ENCODE measurements around the gene TMEM171.

The TMEM171 gene

GRCh38 chr5:73115399-73116051 lies 4.8 kb upstream of the TMEM171 start:
- H3K4me2 ChIP-seq = no peak overlapping the region
- no peak for TF ChIP-seq CTCF (conservative IDR thresholded peaks at IDR 0.05; ENCODE audit: low read depth, low read length)
- H2AFZ ChIP-seq (ENCODE audit: low read depth) = no peak overlapping the region
- no peaks in the 10 kb centered on the region for H4K20me1 ChIP-seq (ENCODE audit: insufficient read depth)
- H3K79me2 ChIP-seq (ENCODE audit: insufficient read depth, low read depth) = no peaks in the 10 kb centered on the region
- H3K4me1 ChIP-seq (ENCODE audit: low read depth, poor library complexity, severe bottlenecking) = no peaks in the 10 kb centered on the region
- no peaks in the 10 kb centered on the region for H3K36me3 ChIP-seq (ENCODE audit: insufficient read depth)
- no peak overlapping the region for H3K9ac ChIP-seq
- H3K27ac ChIP-seq = no peak overlapping the region
- H3K4me3 ChIP-seq (IDR thresholded peaks at IDR 0.05; ENCODE audit: insufficient read depth, low read depth, low read length) = no peak overlapping the region
- no peaks in the 10 kb centered on the region for H3K27me3 ChIP-seq (ENCODE audit: insufficient read depth, low read depth)

GRCh38 chr5:73116506-73116905 lies 3.9 kb upstream of the TMEM171 start:
- Histone ChIP-seq H3K36me3 (ENCODE audit: insufficient read depth) (no peaks in the 10 kb centered on the region), H3K4me2 (no peak overlapping the region), H3K27me3 (ENCODE audit: insufficient read depth, low read depth) (no peaks in the 10 kb centered on the region), H3K4me3 (IDR thresholded peaks at IDR 0.05; ENCODE audit: insufficient read depth, low read depth, low read length) (no peak overlapping the region), H3K4me1 (ENCODE audit: low read depth, poor library complexity, severe bottlenecking) (peaks cover 3% of the 10 kb centered on the region), H3K27ac (no peak overlapping the region), H3K9ac (no peak overlapping the region), H2AFZ (ENCODE audit: low read depth) (no peak overlapping the region), H3K79me2 (ENCODE audit: insufficient read depth, low read depth) (no peaks in the 10 kb centered on the region), H4K20me1 (ENCODE audit: insufficient read depth) (no peaks in the 10 kb centered on the region)
- no peak for TF ChIP-seq CTCF (conservative IDR thresholded peaks at IDR 0.05; ENCODE audit: low read depth, low read length)

- no peak overlapping the region for H3K4me3 ChIP-seq (IDR thresholded peaks at IDR 0.05; ENCODE audit: insufficient read depth, low read depth, low read length)
Measured at GRCh38 chr5:73117088-73117740, 3.2 kb upstream of the TMEM171 start.

GRCh38 chr5:73118391-73118973 lies 1.9 kb upstream of the TMEM171 start:
- H4K20me1 ChIP-seq (ENCODE audit: insufficient read depth) = no peaks in the 10 kb centered on the region
- no peak for TF ChIP-seq CTCF (conservative IDR thresholded peaks at IDR 0.05; ENCODE audit: low read depth, low read length)
- H3K4me3 ChIP-seq (IDR thresholded peaks at IDR 0.05; ENCODE audit: insufficient read depth, low read depth, low read length) = no peak overlapping the region
- no peak overlapping the region for H3K27ac ChIP-seq
- H3K27me3 ChIP-seq (ENCODE audit: insufficient read depth, low read depth) = no peaks in the 10 kb centered on the region
- no peaks in the 10 kb centered on the region for H3K79me2 ChIP-seq (ENCODE audit: insufficient read depth, low read depth)
- H3K4me1 ChIP-seq (ENCODE audit: low read depth, poor library complexity, severe bottlenecking) = peaks cover 23% of the 10 kb centered on the region
- H2AFZ ChIP-seq (ENCODE audit: low read depth) = no peak overlapping the region
- no peak overlapping the region for H3K4me2 ChIP-seq
- H3K9ac ChIP-seq = no peak overlapping the region
- no peaks in the 10 kb centered on the region for H3K36me3 ChIP-seq (ENCODE audit: insufficient read depth)

More at GRCh38 chr5:73117088-73117740, 3.2 kb upstream of the TMEM171 start:
- Histone ChIP-seq H3K27ac (no peak overlapping the region), H3K9ac (no peak overlapping the region), H2AFZ (ENCODE audit: low read depth) (no peak overlapping the region), H4K20me1 (ENCODE audit: insufficient read depth) (no peaks in the 10 kb centered on the region), H3K4me1 (ENCODE audit: low read depth, poor library complexity, severe bottlenecking) (peaks cover 10% of the 10 kb centered on the region), H3K79me2 (ENCODE audit: insufficient read depth, low read depth) (no peaks in the 10 kb centered on the region), H3K27me3 (ENCODE audit: insufficient read depth, low read depth) (no peaks in the 10 kb centered on the region), H3K4me2 (no peak overlapping the region), H3K36me3 (ENCODE audit: insufficient read depth) (no peaks in the 10 kb centered on the region)
- no peak for TF ChIP-seq CTCF (conservative IDR thresholded peaks at IDR 0.05; ENCODE audit: low read depth, low read length)
